ENCODE measurements around the gene AFF2.

DNA sequence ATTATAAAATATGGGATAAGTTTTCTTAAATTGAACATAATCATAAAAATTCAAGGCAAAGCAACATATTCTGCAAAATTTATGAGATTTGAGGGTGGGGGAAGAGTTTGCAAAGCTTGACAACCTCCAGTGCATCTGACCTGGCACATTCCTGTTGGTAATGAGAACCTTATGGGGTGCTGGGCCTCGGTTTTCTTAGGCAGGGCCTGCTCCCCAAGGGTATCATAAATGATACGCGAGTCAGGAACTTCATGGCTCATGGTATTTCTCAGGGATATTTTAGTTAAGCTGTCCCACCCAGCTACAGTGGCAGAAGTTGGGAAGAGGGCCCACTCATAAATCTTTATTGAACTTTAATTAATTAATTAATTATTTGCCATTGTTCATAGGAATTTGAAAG is 13.2 kb downstream of the AFF2 start:
- TF ChIP-seq FOXM1 (IDR thresholded peaks at IDR 0.05; ENCODE audit: borderline replicate concordance) (no peak), HDGF (IDR thresholded peaks at IDR 0.05; ENCODE audit: borderline replicate concordance) (no peak), BHLHE40 (IDR thresholded peaks at IDR 0.05; ENCODE audit: borderline replicate concordance) (no peak), TARDBP (IDR thresholded peaks at IDR 0.05) (no peak), FOXA1 (IDR thresholded peaks at IDR 0.05) (no peak), SP1 (IDR thresholded peaks at IDR 0.05) (no peak), ARNT (IDR thresholded peaks at IDR 0.05) (no peak), FOXK2 (IDR thresholded peaks at IDR 0.05) (no peak), L3MBTL2 (conservative IDR thresholded peaks at IDR 0.05) (no peak), CTBP1 (IDR thresholded peaks at IDR 0.05; ENCODE audit: borderline replicate concordance) (no peak)
- TF ChIP-seq, protein P1, sequence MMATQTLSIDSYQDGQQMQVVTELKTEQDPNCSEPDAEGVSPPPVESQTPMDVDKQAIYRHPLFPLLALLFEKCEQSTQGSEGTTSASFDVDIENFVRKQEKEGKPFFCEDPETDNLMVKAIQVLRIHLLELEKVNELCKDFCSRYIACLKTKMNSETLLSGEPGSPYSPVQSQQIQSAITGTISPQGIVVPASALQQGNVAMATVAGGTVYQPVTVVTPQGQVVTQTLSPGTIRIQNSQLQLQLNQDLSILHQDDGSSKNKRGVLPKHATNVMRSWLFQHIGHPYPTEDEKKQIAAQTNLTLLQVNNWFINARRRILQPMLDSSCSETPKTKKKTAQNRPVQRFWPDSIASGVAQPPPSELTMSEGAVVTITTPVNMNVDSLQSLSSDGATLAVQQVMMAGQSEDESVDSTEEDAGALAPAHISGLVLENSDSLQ (IDR thresholded peaks at IDR 0.05) = no peak
